ENCODE measurements around the gene SYK.

The SYK gene

DNA sequence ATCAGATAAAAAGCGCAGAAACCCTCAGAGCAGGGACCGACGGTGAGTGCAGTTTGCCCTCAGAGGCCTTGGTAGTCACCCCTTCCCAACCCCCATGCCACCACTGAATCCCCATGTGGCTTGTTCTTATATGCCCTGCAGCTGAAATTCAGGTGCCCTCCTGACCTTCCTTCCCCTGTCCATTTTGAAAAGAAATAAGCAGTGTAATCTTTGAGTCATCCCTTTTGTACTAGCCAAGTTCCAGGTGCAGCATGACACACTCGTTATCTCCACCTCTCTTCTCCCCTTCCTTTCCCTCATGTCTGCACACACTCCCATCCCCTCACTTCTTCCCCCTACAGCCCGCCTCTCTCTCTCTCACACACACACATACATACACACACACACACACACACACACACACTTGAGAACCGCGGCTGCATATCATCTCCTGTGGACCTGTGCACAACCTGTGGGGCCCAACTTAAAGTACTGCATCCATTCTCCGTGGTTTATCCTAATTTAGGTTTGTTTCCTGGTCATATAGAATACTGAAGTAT is 53.1 kb downstream of the SYK start:
- no peak for DNase-seq

DNA sequence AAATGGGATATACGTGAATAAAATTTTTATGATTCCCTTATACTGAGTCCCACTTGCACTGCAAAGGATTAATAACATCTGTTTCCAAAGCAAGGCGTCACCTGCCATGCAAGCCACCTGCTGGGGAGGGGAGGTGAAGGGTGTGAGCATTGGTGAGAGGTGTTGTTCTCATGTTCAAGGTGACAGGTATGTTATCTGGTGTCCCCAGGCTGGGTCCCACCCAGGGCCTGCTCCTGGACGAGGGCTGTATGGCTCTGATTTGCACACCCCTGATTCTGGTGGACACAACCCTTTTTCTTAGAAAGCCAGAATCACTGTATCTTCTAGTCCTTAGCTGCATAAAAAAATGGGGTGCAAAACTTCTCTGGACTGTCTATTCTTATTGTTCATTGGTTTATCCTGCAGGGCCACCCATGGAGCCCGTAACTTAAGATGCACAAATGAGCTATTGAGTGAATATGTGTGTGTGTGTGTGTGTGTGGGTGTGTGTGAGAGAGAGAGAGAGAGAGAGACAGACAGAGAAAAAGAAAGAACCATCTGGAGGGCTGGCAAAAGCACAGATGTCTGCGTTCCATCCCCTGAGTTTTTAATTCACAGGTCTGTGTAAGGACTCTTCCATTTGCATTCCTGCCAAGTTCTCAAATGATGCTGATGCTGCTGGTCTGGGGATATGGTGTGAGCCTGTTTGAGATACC is 53.7 kb downstream of the SYK start:
- DNase-seq: no peak

GRCh38 chr9:90857091-90857490 is 55.5 kb downstream of the SYK start:
- no peak for DNase-seq

GRCh38 chr9:90857855-90858254 is 56.2 kb downstream of the SYK start:
- DNase-seq: no peak

DNA sequence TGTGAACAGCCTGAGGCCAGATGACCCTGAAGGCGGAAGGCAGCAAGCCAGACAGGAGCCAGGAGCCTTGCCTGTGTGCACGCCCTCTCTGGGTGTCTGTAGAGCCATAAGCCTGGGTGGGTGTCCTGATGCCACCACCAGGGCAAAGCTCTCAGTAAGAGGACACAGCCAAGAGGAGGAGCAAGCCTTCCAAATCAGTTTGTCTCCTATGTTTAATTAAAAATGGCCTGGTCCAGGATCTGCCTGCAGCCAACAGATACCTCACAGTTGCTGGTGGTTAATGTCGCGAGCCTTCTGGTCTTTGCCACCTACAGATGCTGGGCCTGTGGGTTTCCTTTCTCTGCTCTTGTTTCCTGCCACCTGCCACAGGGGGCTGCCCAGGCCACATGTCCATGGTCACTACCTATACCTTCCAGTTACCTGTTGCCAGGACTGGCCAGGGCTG is 56.9 kb downstream of the SYK start:
- no peak for DNase-seq

DNA sequence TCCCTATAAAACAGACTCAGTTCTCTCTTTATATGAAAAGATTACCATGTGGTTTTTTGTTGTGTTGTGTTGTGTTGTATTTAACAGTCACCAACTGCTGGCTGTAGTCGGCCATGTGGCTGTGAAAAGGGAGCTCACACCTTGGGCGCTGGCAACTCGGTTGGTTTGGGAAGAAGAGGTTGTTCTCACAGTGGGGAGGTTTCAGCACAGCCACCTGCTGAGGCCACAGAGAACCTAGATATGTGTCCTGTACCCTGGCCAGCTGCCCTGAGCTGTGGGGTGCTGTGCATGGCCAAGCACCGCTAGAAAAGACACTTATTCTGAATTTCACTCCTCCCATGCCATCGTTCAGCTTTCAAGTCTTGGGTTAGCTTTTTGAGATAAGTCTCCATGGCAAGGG is 58.8 kb downstream of the SYK start:
- no peak for DNase-seq

GRCh38 chr9:90860826-90861225 is 59.2 kb downstream of the SYK start:
- no peak for DNase-seq

DNA sequence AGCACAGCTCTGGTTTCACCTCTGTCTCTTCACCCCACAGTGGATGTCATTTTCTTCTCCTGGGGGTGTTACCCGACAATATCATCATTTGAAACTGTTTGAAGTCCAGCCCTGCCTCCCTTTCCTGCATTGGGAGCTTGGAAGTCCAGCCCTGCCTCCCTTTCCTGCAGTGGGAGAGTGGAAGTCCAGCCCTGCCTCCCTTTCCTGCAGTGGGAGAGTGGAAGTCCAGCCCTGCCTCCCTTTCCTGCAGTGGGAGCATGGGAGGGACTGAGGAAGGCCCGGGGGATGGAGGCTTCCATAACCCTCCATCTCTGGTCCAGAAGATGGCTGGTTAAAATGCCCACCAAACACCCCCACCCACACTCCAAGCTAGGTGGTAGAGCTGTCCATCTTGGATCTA is 59.8 kb downstream of the SYK start:
- no peak for DNase-seq

DNA sequence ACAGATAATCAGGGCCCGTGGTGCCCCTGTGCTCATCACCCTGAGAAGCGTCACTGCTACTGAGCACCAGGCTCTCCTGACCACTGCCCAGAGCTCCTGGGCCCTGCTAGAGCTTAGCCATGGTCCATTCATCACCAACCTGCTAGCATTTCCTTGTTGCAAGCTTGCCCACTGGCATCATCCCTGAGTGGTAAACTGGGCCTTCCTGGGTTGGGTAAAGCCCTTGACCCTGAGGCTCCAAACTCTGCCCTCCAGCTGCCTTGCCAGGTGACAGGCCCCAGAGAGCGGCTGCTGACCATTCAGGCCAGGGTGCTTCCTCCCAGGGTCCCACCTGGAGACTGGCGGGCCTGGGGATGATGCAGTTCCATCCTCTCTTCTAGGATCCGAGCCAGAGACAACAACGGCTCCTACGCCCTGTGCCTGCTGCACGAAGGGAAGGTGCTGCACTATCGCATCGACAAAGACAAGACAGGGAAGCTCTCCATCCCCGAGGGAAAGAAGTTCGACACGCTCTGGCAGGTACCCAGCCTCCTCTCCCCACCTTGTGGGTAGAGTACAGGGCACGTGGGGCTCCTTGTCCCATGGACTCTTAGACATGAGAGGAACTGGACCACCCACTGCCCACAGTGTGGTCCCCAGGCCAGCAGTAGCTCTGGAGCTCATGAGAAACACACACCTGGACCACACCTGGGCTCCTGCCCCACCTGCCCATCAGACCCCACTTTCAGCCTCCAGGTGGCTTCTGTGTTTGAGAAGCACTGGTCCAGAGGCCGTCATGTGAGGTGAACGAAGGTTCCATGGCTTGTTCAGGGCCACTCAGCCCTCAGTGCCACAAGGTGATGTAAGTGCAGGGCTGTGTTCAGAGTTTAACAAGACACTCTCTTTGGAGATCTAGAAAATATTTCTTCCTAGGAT is 60.5 kb downstream of the SYK start:
- no peak for DNase-seq

DNA sequence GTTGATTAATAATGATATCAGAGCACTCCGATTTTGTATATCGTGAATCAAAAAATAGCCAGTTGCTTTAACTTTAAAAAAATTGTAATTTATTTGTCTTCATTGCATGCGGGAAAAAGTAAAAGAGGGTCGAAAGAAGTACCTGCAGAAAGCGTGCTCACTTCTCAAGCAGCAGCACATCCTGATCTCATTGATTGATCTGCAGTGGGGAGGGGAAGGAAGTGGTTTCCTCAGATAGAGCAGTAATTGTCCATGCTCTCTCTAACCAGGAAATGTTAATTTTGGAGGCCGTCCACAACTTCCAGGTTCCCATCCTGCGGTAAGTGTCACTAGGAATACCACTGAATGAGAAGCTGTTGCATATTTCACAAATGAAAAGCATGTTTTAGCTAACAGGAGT is 63.2 kb downstream of the SYK start:
- no peak for DNase-seq

- DNase-seq: no peak
These were observed 65.5 kb downstream of the SYK start for GRCh38 chr9:90867101-90867500.

GRCh38 chr9:90868555-90868954 is 66.9 kb downstream of the SYK start:
- DNase-seq: no peak

DNA sequence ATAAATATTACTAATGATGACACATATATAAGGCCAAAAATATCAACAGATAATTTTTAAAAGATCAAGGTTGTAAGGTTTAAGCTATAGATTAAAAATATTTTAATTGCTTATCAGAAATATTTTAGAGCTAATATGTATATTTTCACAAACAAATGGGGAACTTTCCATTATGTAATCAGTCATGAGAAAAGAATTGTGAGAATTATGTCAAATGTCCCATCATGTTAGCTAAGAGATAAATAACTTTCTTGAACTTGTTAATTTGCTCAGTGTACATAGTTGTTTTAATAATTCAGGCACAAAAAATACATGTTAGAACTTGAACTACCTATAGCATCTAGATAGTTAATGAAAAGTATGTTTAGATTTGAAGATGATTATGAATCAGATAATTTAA is 67.7 kb downstream of the SYK start:
- no peak for DNase-seq

- DNase-seq: peak in 1 of 2 experiments; percentile 41
These were observed 69.2 kb downstream of the SYK start for GRCh38 chr9:90870621-90871326.

DNA sequence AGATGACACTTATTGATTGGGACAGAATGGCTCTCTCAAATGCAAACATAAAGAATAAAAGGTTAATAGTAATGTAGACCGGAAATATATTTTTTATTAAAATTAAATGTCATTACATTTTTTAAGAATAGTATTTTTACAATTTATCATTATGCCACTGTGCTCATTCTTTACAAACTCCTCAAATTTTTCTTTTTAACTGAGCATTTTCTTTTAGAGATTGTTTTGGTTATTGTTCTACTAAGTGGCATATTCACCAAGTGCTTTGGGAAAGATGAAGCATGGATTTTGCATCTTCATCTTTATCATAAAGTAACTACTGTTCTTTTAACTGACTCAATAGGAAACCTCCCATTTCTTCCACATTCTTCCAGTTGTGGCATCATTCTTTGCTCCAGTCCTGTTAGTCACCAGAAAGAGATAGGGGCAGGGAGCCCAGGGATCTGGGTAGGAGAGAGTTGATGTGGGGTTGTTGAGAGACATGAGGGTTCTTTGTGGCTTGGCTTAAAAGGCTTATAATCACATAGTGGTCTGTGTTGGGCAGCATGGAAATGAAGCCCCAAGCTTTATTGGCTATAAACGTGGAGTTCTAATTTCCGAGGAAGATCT is 69.8 kb downstream of the SYK start:
- no peak for DNase-seq

DNA sequence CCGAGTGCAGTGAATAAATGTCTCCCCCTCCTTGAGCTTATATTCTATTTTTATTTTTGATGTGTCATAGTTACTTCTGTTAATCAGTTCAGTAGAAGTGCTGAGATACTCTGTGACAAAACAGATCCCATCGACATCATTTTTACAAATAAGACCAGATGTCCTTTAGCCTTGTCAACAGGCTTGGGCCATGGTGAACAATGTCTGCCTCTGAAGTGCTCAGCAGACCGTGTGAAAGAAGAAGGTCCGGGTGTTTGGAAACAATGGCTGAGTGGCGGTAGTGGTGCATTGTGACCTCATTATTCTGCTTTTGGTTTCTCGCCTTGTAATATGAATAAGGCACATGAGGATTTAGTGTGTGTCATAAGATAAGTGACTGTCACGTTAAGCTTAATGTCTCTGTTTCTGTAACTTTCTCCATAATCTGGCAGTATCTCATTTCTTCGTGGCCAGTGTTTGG is 71.2 kb downstream of the SYK start:
- no peak for DNase-seq

GRCh38 chr9:90873422-90873821 is 71.8 kb downstream of the SYK start:
- DNase-seq: no peak

DNA sequence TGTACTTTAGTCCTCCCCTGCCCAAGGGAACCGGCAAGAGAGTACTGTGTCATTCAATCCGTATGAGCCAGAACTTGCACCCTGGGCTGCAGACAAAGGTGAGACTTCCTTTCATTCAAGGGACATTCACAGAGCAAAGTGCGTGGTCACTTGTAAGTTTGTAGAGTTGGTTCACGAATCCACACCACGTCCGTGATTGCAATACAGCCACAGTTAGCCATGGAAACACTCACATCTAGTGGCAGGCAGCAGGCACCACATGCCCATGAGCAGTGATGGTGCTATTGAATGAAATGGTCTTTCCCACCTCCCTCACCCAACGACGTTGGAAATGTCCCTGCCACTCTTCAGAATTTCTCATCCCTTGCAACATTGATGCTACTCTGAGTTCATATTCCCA is 72.6 kb downstream of the SYK start:
- no peak for DNase-seq

GRCh38 chr9:90878562-90878961 is 76.9 kb downstream of the SYK start:
- no peak for DNase-seq

DNA sequence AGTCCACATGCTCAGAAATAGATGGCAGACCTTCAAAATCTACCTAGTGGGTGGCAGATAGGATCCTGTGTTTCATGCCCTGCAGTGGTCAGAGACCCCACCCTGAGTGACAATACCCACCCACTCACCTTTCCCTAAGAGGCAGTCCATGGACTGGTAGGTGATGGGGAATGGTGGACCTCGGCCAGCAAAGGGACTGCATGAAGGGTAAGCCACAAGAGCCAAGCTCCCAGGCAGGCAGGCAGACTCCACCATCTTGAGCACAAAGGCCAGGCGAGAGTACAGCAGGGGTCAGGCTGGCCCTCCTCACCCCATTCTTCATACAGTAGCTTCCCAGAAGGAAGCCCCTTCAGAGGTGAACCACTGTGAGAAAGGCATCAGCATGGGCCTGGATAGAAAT is 78.4 kb downstream of the SYK start:
- DNase-seq: no peak

DNA sequence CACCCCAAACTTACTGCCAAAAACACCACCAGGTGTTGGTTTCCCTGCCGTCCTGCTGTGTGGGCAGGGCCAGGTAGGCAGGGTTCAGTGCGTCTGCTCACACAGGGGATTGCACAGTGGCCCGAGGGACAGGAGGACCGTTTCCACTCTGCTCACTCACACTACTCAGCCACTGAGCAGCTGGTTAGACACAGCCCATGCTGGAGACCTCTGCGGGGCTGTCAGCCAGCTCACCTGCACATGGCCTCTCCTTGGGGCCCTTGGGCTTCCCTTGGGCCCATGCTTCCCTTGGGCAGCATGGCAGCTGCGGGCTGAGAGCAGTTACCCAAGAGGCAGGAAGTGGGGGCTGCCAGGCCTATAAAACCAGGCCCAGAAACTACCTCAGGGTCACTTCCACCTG is 79.0 kb downstream of the SYK start:
- no peak for DNase-seq

DNA sequence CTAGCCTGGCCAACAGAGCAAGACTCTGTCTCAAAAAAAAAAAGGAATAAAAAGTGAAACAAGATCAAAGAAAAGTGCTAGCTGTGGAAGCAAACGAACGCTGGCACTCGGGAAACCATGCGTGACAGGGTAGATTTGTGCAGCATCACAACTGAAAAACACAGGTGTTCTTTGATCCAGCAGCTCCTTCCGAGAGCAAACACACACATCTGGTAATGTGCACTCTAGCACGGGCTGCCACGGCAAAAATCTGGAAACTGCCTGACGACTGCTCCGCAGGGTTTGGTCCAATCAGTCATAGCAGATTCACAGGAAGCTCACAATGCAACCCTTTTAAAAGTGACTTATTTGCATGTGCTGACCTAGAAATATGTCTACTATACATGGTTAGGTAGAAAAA is 80.0 kb downstream of the SYK start:
- no peak for DNase-seq
